Natural killer cell (primary cell): ENCODE results near the gene AKAP1. TPM values are rescaled to one million over a fixed set of nuclear protein-coding genes. Genes with fewer than 3 reads are reported as not detected.

Source experiments
- ATAC-seq, 3 donors: fragments of 150-1000 bp in 2 of 3; fragments of 200-7000 bp in 1 of 3; cut with Tn5 transposase; 1 replicate in 1 of 3; 2 replicates in 2 of 3; pipeline ENCODE4 v1.10.0; 2021; ENCODE audit warnings: mild to moderate bottlenecking in 2 of 3, moderate library complexity in 2 of 3
- DNase-seq, 2 donors: peaks; one replicate each; pipeline versions ENCODE4 v3.0.0 to v3.0.0-alpha.2; 2013 to 2021; ENCODE audit warnings: mixed read lengths in 1 of 2
- H3K27ac ChIP-seq: one replicate; pipeline ENCODE4 v1.5.1; 2013; ENCODE audit warnings: mild to moderate bottlenecking, low read length
- H3K27me3 ChIP-seq: one replicate; pipeline ENCODE4 v1.6.1; 2013; ENCODE audit warnings: low read length; ENCODE audit not compliant: control insufficient read depth, insufficient read depth
- H3K36me3 ChIP-seq: one replicate; pipeline ENCODE4 v1.6.1; 2013; ENCODE audit warnings: low read length; ENCODE audit not compliant: control insufficient read depth, insufficient read depth
- H3K4me1 ChIP-seq: one replicate; pipeline ENCODE4 v1.6.1; 2013; ENCODE audit warnings: low read length; ENCODE audit not compliant: control insufficient read depth, insufficient read depth
- H3K4me3 ChIP-seq: one replicate; pipeline ENCODE4 v1.5.1; 2013; ENCODE audit warnings: low read length
- H3K9me3 ChIP-seq: one replicate; pipeline ENCODE4 v1.6.1; 2013; ENCODE audit warnings: low read length; ENCODE audit not compliant: control insufficient read depth, insufficient read depth
- H3K27ac Mint-ChIP-seq, 2 donors: one replicate each; pipeline ENCODE4 v1.8.0; 2022; ENCODE audit warnings: mild to moderate bottlenecking in 2 of 2, mixed read lengths in 2 of 2, moderate library complexity in 1 of 2
- H3K27me3 Mint-ChIP-seq, 2 donors: one replicate each; pipeline ENCODE4 v1.8.0; 2022; ENCODE audit warnings: low read depth in 2 of 2, mixed read lengths in 2 of 2
- H3K36me3 Mint-ChIP-seq: one replicate; pipeline ENCODE4 v1.8.0; 2022; ENCODE audit warnings: mixed read lengths
- H3K4me1 Mint-ChIP-seq, 2 donors: one replicate each; pipeline ENCODE4 v1.8.0; 2022; ENCODE audit warnings: mixed read lengths in 2 of 2
- H3K4me3 Mint-ChIP-seq: one replicate; pipeline ENCODE4 v1.8.0; 2022; ENCODE audit warnings: mild to moderate bottlenecking, moderate library complexity, mixed read lengths
- H3K9me3 Mint-ChIP-seq, 2 donors: one replicate each; pipeline ENCODE4 v1.8.0; 2022; ENCODE audit warnings: mixed read lengths in 2 of 2
- WGBS: methylation state at CpG from one replicate; pipeline ENCODE4 v1.1.7; 2013; ENCODE audit warnings: missing lambda C conversion rate; ENCODE audit not compliant: insufficient coverage; 5-methylcytosine and 5-hydroxymethylcytosine counted together
- intact Hi-C: fragments of 100-400 bp; cut with micrococcal nuclease; formaldehyde crosslinking; loops from one replicate; pipeline ENCODE4 v1.14.2; 2022
- total RNA-seq, 4 donors: library from RNA; stranded (reverse); fragments of 120-200 nt in 1 of 4; gene quantifications; one replicate each; pipeline versions ENCODE4 v1.2.3 to v1.2.4, GENCODE V29; 2013 to 2022
- TF ChIP-seq, protein P1 (sequence below): fragments of 200-600 bp; IDR thresholded peaks from one replicate; pipeline ENCODE4 v1.8.0; 2022; ENCODE audit warnings: antibody characterized with exemption

AKAP1 gene
- total RNA-seq, 3 donors from 2014 or later (not counting 1 experiment from before 2014, with no cell fraction given), result 9.8 to 15.8 (median 11.4) TPM

DNA sequence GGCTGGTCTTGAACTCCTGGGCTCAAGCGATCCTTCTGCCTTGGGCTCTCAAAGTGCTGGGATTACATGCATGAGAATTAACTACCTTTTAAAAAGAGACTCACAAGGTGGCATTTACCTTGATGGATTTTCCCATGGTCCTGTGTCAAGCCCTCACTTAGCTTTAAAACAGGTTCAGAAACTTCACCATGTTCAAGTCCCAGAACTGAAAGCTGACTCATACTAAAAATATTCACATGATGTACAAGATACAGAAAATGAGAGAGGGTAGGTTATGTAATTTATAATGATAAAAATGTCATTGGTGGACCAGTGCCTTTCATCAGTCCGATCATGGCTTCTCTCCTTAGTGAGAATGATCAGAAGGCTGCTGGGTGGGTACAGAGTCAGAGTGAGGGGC is 4.3 kb upstream of the AKAP1 start:
- no peak for ATAC-seq
- Mint-ChIP-seq H3K36me3 (no peaks in the 10 kb centered on the region), H3K9me3 (no peaks in the 10 kb centered on the region), H3K27me3 (peaks cover 0 to 5% of the 10 kb centered on the region in 2 donors), H3K4me3 (no peak overlapping the region), H3K4me1 (peaks cover 5 to 13% of the 10 kb centered on the region in 2 donors), H3K27ac (no peak overlapping the region)
- Histone ChIP-seq H3K27me3 (no peaks in the 10 kb centered on the region), H3K4me1 (peaks cover 6% of the 10 kb centered on the region), H3K36me3 (no peaks in the 10 kb centered on the region), H3K27ac (no peak overlapping the region), H3K4me3 (no peak overlapping the region), H3K9me3 (no peaks in the 10 kb centered on the region)
- 80% methylated on average over 2 of the region's 2 CpGs for WGBS
- intact Hi-C loops, result no loop called here
- TF ChIP-seq, protein P1, sequence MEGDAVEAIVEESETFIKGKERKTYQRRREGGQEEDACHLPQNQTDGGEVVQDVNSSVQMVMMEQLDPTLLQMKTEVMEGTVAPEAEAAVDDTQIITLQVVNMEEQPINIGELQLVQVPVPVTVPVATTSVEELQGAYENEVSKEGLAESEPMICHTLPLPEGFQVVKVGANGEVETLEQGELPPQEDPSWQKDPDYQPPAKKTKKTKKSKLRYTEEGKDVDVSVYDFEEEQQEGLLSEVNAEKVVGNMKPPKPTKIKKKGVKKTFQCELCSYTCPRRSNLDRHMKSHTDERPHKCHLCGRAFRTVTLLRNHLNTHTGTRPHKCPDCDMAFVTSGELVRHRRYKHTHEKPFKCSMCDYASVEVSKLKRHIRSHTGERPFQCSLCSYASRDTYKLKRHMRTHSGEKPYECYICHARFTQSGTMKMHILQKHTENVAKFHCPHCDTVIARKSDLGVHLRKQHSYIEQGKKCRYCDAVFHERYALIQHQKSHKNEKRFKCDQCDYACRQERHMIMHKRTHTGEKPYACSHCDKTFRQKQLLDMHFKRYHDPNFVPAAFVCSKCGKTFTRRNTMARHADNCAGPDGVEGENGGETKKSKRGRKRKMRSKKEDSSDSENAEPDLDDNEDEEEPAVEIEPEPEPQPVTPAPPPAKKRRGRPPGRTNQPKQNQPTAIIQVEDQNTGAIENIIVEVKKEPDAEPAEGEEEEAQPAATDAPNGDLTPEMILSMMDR, result no peak
- no peak for DNase-seq

DNA sequence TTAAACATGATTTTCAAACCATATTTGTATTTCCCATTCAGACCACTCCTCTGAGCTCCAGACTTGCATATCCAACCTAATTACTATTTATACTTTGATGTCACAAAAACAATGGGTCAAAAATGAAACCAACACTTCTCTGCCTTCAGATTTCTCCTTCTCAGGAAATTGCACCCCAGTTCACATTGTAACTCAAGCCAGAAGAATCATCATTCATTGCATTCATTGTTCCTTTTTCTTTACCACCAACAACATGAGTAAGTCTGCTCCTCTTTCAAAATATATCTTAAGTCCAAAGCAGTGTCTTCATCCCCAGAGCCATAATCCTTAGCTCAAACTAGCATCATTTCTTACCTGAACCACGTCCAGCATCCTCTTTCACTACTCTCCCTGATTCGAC is 2.6 kb upstream of the AKAP1 start:
- Histone ChIP-seq H3K4me1 (peaks cover 14% of the 10 kb centered on the region), H3K27me3 (no peaks in the 10 kb centered on the region), H3K9me3 (no peaks in the 10 kb centered on the region), H3K27ac (no peak overlapping the region), H3K4me3 (no peak overlapping the region), H3K36me3 (no peaks in the 10 kb centered on the region)
- Mint-ChIP-seq H3K4me1 (peaks cover 16 to 27% of the 10 kb centered on the region in 2 donors), H3K9me3 (no peaks in the 10 kb centered on the region), H3K36me3 (no peaks in the 10 kb centered on the region), H3K4me3 (no peak overlapping the region), H3K27ac (peak overlapping the region; percentile 39 to 50), H3K27me3 (no peaks in the 10 kb centered on the region)
- DNase-seq (no peak), ATAC-seq (no peak)
- 71% methylated on average over 2 of the region's 2 CpGs for WGBS
- intact Hi-C loops, result no loop called here
- TF ChIP-seq, protein P1, result no peak

DNA sequence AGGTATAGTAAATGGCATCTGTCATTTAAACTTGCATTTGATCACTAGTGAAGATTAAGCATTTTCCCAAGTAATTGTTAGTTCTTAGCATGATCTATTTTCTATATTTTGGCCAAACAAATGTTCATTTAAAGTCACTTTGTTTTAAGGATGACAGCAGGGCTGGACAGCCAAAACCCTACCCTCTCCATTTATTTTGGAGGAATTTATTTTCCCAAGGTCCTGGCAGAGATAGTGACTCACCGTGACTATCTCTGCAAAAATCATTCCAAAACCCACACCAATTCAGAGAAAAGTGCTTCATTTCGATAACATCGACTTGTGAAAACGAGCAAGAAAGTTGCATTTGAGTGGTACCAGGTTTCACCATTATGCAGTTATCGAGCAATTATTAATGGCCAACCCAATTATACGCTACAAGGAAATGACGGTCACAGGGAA is 665 bp upstream of the AKAP1 start:
- Histone ChIP-seq H3K4me3 (peak overlapping the region; percentile 92), H3K9me3 (no peaks in the 10 kb centered on the region), H3K4me1 (peaks cover 14% of the 10 kb centered on the region), H3K27me3 (no peaks in the 10 kb centered on the region), H3K36me3 (no peaks in the 10 kb centered on the region), H3K27ac (peak overlapping the region; percentile 84)
- Mint-ChIP-seq H3K4me3 (peak overlapping the region; percentile 89), H3K4me1 (peaks cover 19 to 31% of the 10 kb centered on the region in 2 donors), H3K27me3 (no peaks in the 10 kb centered on the region), H3K36me3 (no peaks in the 10 kb centered on the region), H3K9me3 (no peaks in the 10 kb centered on the region), H3K27ac (peak overlapping the region; percentile 77 to 81)
- WGBS, result under 1% methylated on average over 7 of the region's 7 CpGs
- TF ChIP-seq, protein P1, result no peak
- peak in 1 of 3 donors; percentile 5 for ATAC-seq
- peak in 1 of 2 donors; percentile 8 for DNase-seq
- intact Hi-C loops, result no loop called here

DNA sequence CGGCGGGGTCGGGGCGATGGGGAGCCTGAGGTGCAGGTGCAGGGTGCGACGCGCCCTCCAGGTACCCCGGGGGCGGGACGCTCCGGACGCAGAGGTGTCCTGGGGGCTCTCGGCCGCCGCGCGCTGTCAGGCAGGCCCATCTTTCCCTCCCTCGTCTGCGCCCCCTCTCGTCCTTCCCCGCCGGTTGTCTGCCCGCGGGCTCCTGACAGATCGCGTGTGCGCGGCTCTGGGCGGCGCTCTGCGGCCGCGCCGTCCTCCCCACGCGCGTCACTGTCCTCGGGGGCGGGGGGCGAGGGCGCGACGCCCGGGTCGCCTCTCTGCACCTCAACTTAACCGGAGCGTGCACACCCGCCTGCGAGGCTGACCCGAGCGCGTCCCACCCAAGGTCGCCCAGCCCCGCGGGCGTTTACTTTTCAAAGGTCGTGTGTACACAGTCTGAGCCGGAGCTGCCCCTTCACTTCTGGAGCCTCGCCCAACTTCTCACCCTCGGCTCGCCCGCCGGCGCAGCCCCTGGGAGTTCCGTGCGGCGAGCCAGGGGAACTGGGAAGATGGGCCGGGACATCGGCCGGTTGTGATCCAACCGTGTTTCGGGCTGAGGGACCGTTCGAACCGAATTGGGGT is 512 bp downstream of the AKAP1 start:
- H3K27me3 Mint-ChIP-seq, result no peaks in the 10 kb centered on the region
- ATAC-seq (peak; percentile 53 to 68 (median 61)), DNase-seq (peak; percentile 49 to 83)
- no peaks in the 10 kb centered on the region for H3K27me3 ChIP-seq
- intact Hi-C loops, result no loop called here
- TF ChIP-seq, protein P1, result no peak
- no peaks in the 10 kb centered on the region for H3K9me3 ChIP-seq
- H3K36me3 ChIP-seq, result no peaks in the 10 kb centered on the region
- under 1% methylated on average over 75 of the region's 75 CpGs for WGBS
- H3K9me3 Mint-ChIP-seq, result no peaks in the 10 kb centered on the region
- peak overlapping the region in 1 of 2 donors; percentile 81 for H3K27ac Mint-ChIP-seq
- H3K4me1 Mint-ChIP-seq, result peaks cover 19 to 31% of the 10 kb centered on the region in 2 donors
- H3K4me3 ChIP-seq, result peak overlapping the region; percentile 80
- no peaks in the 10 kb centered on the region for H3K36me3 Mint-ChIP-seq
- H3K4me3 Mint-ChIP-seq, result peak overlapping the region; percentile 86
- H3K27ac ChIP-seq, result peak overlapping the region; percentile 43
- peaks cover 14% of the 10 kb centered on the region for H3K4me1 ChIP-seq
